Stimulated activated CD4-positive, alpha-beta T cell treated with anti-CD3 and anti-CD28 coated beads, Interleukin-1b, Interleukin-23, amount 100 ng/mL, for 1 hour (primary cell): ENCODE results near the gene PGAP6.
"Not testable (repeated sequence)": the region's sequence is repeated elsewhere in the genome, so short reads cannot be mapped to it uniquely, and the experiment has no call there.

ENCODE experiments used
- DNase-seq, 2 donors: peaks; one replicate each; pipeline ENCODE4 v3.0.0-alpha.2; 2020; ENCODE audit warnings: low read depth in 2 of 2

PGAP6 gene

GRCh38 chr16:351804-352520 lies 29.8 kb downstream of the PGAP6 start:
- DNase-seq: no peak

- DNase-seq: no peak
Measured at GRCh38 chr16:350203-350602, 31.6 kb downstream of the PGAP6 start.

GRCh38 chr16:349211-349610 lies 32.6 kb downstream of the PGAP6 start:
- no peak for DNase-seq

GRCh38 chr16:348495-348894 lies 33.3 kb downstream of the PGAP6 start:
- not testable (repeated sequence) for DNase-seq

GRCh38 chr16:347203-347602 lies 34.6 kb downstream of the PGAP6 start:
- DNase-seq: no peak

- DNase-seq: no peak
Measured at GRCh38 chr16:346587-346986, 35.2 kb downstream of the PGAP6 start.

GRCh38 chr16:345772-346171 lies 36.0 kb downstream of the PGAP6 start:
- DNase-seq: no peak

- DNase-seq: no peak
Measured at GRCh38 chr16:342455-343213, 39.1 kb downstream of the PGAP6 start.

GRCh38 chr16:341974-342336 lies 39.8 kb downstream of the PGAP6 start:
- not testable (repeated sequence) for DNase-seq

- DNase-seq: not testable (repeated sequence)
Measured at GRCh38 chr16:341095-341973, 40.4 kb downstream of the PGAP6 start.

- DNase-seq: no peak
Measured at GRCh38 chr16:340370-341091, 41.2 kb downstream of the PGAP6 start.

GRCh38 chr16:339680-340079 lies 42.1 kb downstream of the PGAP6 start:
- no peak for DNase-seq

GRCh38 chr16:337975-338575 lies 43.7 kb downstream of the PGAP6 start:
- no peak for DNase-seq

- no peak for DNase-seq
Measured at GRCh38 chr16:337437-337836, 44.3 kb downstream of the PGAP6 start.

GRCh38 chr16:336269-336668 lies 45.5 kb downstream of the PGAP6 start:
- DNase-seq: no peak

GRCh38 chr16:334861-335632 lies 46.7 kb downstream of the PGAP6 start:
- not testable (repeated sequence) for DNase-seq

GRCh38 chr16:334164-334832 lies 47.5 kb downstream of the PGAP6 start:
- not testable (repeated sequence) for DNase-seq

- no peak for DNase-seq
Measured at GRCh38 chr16:333406-334094, 48.2 kb downstream of the PGAP6 start.

- not testable (repeated sequence) for DNase-seq
Measured at GRCh38 chr16:331181-331814, 50.5 kb downstream of the PGAP6 start.
